ENCODE measurements around the gene DNAH6.
"Not testable (repeated sequence)": the region's sequence is repeated elsewhere in the genome, so short reads cannot be mapped to it uniquely, and the experiment has no call there.

DNA sequence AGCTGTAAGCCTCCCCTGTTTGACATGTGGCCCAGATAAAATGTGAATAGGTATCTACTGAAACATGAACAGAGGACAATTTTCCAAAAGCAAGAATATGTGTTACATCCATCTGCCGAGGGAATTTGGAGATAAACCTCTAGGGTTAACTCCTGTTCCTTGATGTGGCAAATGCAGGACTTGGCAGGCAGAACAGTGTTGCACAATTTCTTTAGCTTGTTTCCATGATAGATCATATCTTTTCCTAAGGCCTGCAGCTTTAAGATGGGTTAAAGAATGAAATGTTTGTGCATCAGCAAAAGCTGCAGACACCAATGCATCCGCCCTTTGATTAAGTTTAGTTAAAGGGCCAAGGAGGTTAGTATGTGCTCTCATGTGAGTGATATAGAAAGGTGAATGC is 43.9 kb upstream of the DNAH6 start:
- not testable (repeated sequence) for TF ChIP-seq FOXK1 (CRISPR knock-in tag; IDR thresholded peaks at IDR 0.05; ENCODE audit: borderline replicate concordance, low read depth); FOXM1 (CRISPR knock-in tag; IDR thresholded peaks at IDR 0.05); JUN (CRISPR knock-in tag; IDR thresholded peaks at IDR 0.05); MZF1 (CRISPR knock-in tag; IDR thresholded peaks at IDR 0.05; ENCODE audit: borderline replicate concordance); EZH2 (conservative IDR thresholded peaks at IDR 0.05; ENCODE audit: low read depth, low read length); ZNF460 (CRISPR knock-in tag; IDR thresholded peaks at IDR 0.05; ENCODE audit: borderline replicate concordance); EP300 (IDR thresholded peaks at IDR 0.05; ENCODE audit: low read depth in 2 of 2, low read length in 2 of 2); EP300 (CRISPR knock-in tag; IDR thresholded peaks at IDR 0.05; ENCODE audit: borderline replicate concordance); CCAR2 (optimal IDR thresholded peaks at IDR 0.05; ENCODE audit: low read depth, low read length)
- TF ChIP-seq, protein P1, sequence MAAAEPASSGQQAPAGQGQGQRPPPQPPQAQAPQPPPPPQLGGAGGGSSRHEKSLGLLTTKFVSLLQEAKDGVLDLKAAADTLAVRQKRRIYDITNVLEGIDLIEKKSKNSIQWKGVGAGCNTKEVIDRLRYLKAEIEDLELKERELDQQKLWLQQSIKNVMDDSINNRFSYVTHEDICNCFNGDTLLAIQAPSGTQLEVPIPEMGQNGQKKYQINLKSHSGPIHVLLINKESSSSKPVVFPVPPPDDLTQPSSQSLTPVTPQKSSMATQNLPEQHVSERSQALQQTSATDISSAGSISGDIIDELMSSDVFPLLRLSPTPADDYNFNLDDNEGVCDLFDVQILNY (CRISPR knock-in tag; conservative IDR thresholded peaks at IDR 0.05) = not testable (repeated sequence)
- TF ChIP-seq, protein P2, sequence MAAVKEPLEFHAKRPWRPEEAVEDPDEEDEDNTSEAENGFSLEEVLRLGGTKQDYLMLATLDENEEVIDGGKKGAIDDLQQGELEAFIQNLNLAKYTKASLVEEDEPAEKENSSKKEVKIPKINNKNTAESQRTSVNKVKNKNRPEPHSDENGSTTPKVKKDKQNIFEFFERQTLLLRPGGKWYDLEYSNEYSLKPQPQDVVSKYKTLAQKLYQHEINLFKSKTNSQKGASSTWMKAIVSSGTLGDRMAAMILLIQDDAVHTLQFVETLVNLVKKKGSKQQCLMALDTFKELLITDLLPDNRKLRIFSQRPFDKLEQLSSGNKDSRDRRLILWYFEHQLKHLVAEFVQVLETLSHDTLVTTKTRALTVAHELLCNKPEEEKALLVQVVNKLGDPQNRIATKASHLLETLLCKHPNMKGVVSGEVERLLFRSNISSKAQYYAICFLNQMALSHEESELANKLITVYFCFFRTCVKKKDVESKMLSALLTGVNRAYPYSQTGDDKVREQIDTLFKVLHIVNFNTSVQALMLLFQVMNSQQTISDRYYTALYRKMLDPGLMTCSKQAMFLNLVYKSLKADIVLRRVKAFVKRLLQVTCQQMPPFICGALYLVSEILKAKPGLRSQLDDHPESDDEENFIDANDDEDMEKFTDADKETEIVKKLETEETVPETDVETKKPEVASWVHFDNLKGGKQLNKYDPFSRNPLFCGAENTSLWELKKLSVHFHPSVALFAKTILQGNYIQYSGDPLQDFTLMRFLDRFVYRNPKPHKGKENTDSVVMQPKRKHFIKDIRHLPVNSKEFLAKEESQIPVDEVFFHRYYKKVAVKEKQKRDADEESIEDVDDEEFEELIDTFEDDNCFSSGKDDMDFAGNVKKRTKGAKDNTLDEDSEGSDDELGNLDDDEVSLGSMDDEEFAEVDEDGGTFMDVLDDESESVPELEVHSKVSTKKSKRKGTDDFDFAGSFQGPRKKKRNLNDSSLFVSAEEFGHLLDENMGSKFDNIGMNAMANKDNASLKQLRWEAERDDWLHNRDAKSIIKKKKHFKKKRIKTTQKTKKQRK (IDR thresholded peaks at IDR 0.05; ENCODE audit: low read length) = not testable (repeated sequence)
- TF ChIP-seq, protein P3, sequence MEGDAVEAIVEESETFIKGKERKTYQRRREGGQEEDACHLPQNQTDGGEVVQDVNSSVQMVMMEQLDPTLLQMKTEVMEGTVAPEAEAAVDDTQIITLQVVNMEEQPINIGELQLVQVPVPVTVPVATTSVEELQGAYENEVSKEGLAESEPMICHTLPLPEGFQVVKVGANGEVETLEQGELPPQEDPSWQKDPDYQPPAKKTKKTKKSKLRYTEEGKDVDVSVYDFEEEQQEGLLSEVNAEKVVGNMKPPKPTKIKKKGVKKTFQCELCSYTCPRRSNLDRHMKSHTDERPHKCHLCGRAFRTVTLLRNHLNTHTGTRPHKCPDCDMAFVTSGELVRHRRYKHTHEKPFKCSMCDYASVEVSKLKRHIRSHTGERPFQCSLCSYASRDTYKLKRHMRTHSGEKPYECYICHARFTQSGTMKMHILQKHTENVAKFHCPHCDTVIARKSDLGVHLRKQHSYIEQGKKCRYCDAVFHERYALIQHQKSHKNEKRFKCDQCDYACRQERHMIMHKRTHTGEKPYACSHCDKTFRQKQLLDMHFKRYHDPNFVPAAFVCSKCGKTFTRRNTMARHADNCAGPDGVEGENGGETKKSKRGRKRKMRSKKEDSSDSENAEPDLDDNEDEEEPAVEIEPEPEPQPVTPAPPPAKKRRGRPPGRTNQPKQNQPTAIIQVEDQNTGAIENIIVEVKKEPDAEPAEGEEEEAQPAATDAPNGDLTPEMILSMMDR (CRISPR knock-in tag; IDR thresholded peaks at IDR 0.05) = not testable (repeated sequence)
- TF ChIP-seq, protein P4, sequence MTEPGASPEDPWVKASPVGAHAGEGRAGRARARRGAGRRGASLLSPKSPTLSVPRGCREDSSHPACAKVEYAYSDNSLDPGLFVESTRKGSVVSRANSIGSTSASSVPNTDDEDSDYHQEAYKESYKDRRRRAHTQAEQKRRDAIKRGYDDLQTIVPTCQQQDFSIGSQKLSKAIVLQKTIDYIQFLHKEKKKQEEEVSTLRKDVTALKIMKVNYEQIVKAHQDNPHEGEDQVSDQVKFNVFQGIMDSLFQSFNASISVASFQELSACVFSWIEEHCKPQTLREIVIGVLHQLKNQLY (CRISPR knock-in tag; IDR thresholded peaks at IDR 0.05) = not testable (repeated sequence)
- TF ChIP-seq, protein P5, sequence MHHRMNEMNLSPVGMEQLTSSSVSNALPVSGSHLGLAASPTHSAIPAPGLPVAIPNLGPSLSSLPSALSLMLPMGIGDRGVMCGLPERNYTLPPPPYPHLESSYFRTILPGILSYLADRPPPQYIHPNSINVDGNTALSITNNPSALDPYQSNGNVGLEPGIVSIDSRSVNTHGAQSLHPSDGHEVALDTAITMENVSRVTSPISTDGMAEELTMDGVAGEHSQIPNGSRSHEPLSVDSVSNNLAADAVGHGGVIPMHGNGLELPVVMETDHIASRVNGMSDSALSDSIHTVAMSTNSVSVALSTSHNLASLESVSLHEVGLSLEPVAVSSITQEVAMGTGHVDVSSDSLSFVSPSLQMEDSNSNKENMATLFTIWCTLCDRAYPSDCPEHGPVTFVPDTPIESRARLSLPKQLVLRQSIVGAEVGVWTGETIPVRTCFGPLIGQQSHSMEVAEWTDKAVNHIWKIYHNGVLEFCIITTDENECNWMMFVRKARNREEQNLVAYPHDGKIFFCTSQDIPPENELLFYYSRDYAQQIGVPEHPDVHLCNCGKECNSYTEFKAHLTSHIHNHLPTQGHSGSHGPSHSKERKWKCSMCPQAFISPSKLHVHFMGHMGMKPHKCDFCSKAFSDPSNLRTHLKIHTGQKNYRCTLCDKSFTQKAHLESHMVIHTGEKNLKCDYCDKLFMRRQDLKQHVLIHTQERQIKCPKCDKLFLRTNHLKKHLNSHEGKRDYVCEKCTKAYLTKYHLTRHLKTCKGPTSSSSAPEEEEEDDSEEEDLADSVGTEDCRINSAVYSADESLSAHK (CRISPR knock-in tag; IDR thresholded peaks at IDR 0.05; ENCODE audit: borderline replicate concordance) = not testable (repeated sequence)
